Mucosa of gallbladder (tissue), 1 donor: ENCODE results near the gene ZDHHC14. TPM values are rescaled to one million over a fixed set of nuclear protein-coding genes. Genes with fewer than 3 reads are reported as not detected.

Source experiments
- DNase-seq: peaks from one replicate; pipeline ENCODE4 v3.0.0-alpha.2; 2020; ENCODE audit warnings: low spot score
- total RNA-seq: library from RNA; stranded (reverse); gene quantifications from one replicate; pipeline ENCODE4 v1.2.1, GENCODE V29; 2021
- donor health status: DM: no; HTN: no; CAD: no.

The ZDHHC14 gene
- total RNA-seq, 1 donor from 2014 or later = 17.8 TPM

GRCh38 chr6:157642736-157643135 is 261.7 kb downstream of the ZDHHC14 start:
- DNase-seq = no peak

GRCh38 chr6:157644043-157644810 is 263.2 kb downstream of the ZDHHC14 start:
- no peak for DNase-seq

GRCh38 chr6:157645201-157645795 is 264.3 kb downstream of the ZDHHC14 start:
- no peak for DNase-seq

- DNase-seq = no peak
Measured at GRCh38 chr6:157646012-157646411, 265.0 kb downstream of the ZDHHC14 start.

- no peak for DNase-seq
Measured at GRCh38 chr6:157647261-157647915, 266.4 kb downstream of the ZDHHC14 start.

GRCh38 chr6:157648561-157648960 is 267.6 kb downstream of the ZDHHC14 start:
- DNase-seq = no peak

- no peak for DNase-seq
Measured at GRCh38 chr6:157649311-157650260, 268.6 kb downstream of the ZDHHC14 start.

- DNase-seq = no peak
Measured at GRCh38 chr6:157650261-157650640, 269.3 kb downstream of the ZDHHC14 start.

GRCh38 chr6:157650801-157651200 is 269.8 kb downstream of the ZDHHC14 start:
- no peak for DNase-seq

GRCh38 chr6:157651731-157652490 is 270.9 kb downstream of the ZDHHC14 start:
- no peak for DNase-seq

GRCh38 chr6:157652601-157653363 is 271.8 kb downstream of the ZDHHC14 start:
- no peak for DNase-seq

- DNase-seq = no peak
Measured at GRCh38 chr6:157653521-157653920, 272.5 kb downstream of the ZDHHC14 start.

- no peak for DNase-seq
Measured at GRCh38 chr6:157655139-157655538, 274.1 kb downstream of the ZDHHC14 start.

- no peak for DNase-seq
Measured at GRCh38 chr6:157656437-157656997, 275.5 kb downstream of the ZDHHC14 start.

GRCh38 chr6:157657754-157658153 is 276.8 kb downstream of the ZDHHC14 start:
- no peak for DNase-seq

- no peak for DNase-seq
Measured at GRCh38 chr6:157658301-157658700, 277.3 kb downstream of the ZDHHC14 start.

GRCh38 chr6:157659536-157660271 is 278.7 kb downstream of the ZDHHC14 start:
- DNase-seq = peak; percentile 81

- no peak for DNase-seq
Measured at GRCh38 chr6:157660414-157660813, 279.4 kb downstream of the ZDHHC14 start.

- no peak for DNase-seq
Measured at GRCh38 chr6:157661652-157662051, 280.7 kb downstream of the ZDHHC14 start.
